Measurements from ENCODE around the gene METTL22.

DNA sequence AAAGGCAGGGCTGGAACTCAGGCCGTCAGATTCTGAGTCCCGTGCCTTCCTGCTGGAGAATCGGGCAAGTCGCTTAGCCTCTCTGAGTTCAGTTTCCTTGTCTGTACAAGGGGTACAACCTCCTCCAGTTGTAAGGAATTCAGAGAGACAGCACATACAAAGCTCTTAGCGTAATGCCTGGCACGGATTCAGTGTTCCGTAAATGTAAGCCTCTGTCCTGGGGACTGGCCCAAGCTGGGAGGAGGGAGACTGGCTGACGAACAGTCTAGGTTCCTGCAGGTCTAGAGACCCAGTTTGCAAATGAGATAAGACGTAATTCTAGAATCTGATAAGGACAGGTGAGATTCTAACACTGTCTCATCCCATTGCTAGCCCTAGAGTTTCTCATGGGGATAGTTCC is 9.9 kb downstream of the METTL22 start:
- TF ChIP-seq, protein P1, sequence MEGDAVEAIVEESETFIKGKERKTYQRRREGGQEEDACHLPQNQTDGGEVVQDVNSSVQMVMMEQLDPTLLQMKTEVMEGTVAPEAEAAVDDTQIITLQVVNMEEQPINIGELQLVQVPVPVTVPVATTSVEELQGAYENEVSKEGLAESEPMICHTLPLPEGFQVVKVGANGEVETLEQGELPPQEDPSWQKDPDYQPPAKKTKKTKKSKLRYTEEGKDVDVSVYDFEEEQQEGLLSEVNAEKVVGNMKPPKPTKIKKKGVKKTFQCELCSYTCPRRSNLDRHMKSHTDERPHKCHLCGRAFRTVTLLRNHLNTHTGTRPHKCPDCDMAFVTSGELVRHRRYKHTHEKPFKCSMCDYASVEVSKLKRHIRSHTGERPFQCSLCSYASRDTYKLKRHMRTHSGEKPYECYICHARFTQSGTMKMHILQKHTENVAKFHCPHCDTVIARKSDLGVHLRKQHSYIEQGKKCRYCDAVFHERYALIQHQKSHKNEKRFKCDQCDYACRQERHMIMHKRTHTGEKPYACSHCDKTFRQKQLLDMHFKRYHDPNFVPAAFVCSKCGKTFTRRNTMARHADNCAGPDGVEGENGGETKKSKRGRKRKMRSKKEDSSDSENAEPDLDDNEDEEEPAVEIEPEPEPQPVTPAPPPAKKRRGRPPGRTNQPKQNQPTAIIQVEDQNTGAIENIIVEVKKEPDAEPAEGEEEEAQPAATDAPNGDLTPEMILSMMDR (IDR thresholded peaks at IDR 0.05), result no peak
- no peak for TF ChIP-seq POLR2A (IDR thresholded peaks at IDR 0.05)
